IgD-negative memory B cell (primary cell): ENCODE results near the gene ATP5F1A. TPM values are rescaled to one million over a fixed set of nuclear protein-coding genes. Genes with fewer than 3 reads are reported as not detected.
A peak's percentile ranks its signal among the peaks of the same experiment; 100 is the strongest.
"Not testable (repeated sequence)": the region's sequence is repeated elsewhere in the genome, so short reads cannot be mapped to it uniquely, and the experiment has no call there.

ENCODE experiments used
- H3K27ac Mint-ChIP-seq, 3 donors: one replicate each; pipeline ENCODE4 v1.8.0; 2020 to 2022; ENCODE audit warnings: mild to moderate bottlenecking in 3 of 3, mixed read lengths in 3 of 3, moderate library complexity in 1 of 3
- H3K27me3 Mint-ChIP-seq: one replicate; pipeline ENCODE4 v1.8.0; 2021; ENCODE audit warnings: mixed read lengths
- H3K36me3 Mint-ChIP-seq: one replicate; pipeline ENCODE4 v1.8.0; 2020; ENCODE audit warnings: mild to moderate bottlenecking, mixed read lengths
- H3K4me1 Mint-ChIP-seq, 3 donors: one replicate each; pipeline ENCODE4 v1.8.0; 2020 to 2022; ENCODE audit warnings: mixed read lengths in 3 of 3, mild to moderate bottlenecking in 1 of 3
- H3K4me3 Mint-ChIP-seq, 4 donors: one replicate each; pipeline ENCODE4 v1.8.0; 2020 to 2022; ENCODE audit warnings: mild to moderate bottlenecking in 4 of 4, mixed read lengths in 4 of 4, moderate library complexity in 3 of 4
- H3K9me3 Mint-ChIP-seq, 3 donors: one replicate each; pipeline ENCODE4 v1.8.0; 2020 to 2021; ENCODE audit warnings: mixed read lengths in 3 of 3, mild to moderate bottlenecking in 1 of 3
- polyA plus RNA-seq: library from polyadenylated mRNA; unstranded; fragments of 300-500 nt; fragmentation: Illumina TruSeq; gene quantifications from one replicate; pipeline ENCODE4 v1.2.3, GENCODE V29; 2021

ATP5F1A gene
- polyA plus RNA-seq, 1 donor from 2014 or later = 418 TPM

- H3K9me3 Mint-ChIP-seq = no peaks in the 10 kb centered on the region
- peaks cover 15% of the 10 kb centered on the region for H3K27me3 Mint-ChIP-seq
- H3K4me1 Mint-ChIP-seq = peaks cover 3 to 10% (median 5%) of the 10 kb centered on the region in 3 donors
- peak overlapping the region in 1 of 4 donors; percentile 44 for H3K4me3 Mint-ChIP-seq
- H3K27ac Mint-ChIP-seq = no peak overlapping the region
- no peaks in the 10 kb centered on the region for H3K36me3 Mint-ChIP-seq
Measured at GRCh38 chr18:46068763-46069162, 29.3 kb downstream of the ATP5F1A start.

- no peak overlapping the region for H3K4me3 Mint-ChIP-seq
- H3K4me1 Mint-ChIP-seq = peaks cover 2 to 5% (median 3%) of the 10 kb centered on the region in 3 donors
- H3K36me3 Mint-ChIP-seq = no peaks in the 10 kb centered on the region
- H3K9me3 Mint-ChIP-seq = no peaks in the 10 kb centered on the region
- H3K27ac Mint-ChIP-seq = no peak overlapping the region
- H3K27me3 Mint-ChIP-seq = peaks cover 11% of the 10 kb centered on the region
Measured at GRCh38 chr18:46067438-46068007, 30.6 kb downstream of the ATP5F1A start.

GRCh38 chr18:46062781-46063180, 35.3 kb downstream of the ATP5F1A start:
- Mint-ChIP-seq H3K9me3 (no peaks in the 10 kb centered on the region), H3K4me3 (no peak overlapping the region), H3K27me3 (peaks cover 10% of the 10 kb centered on the region), H3K36me3 (no peaks in the 10 kb centered on the region), H3K4me1 (no peaks in the 10 kb centered on the region), H3K27ac (no peak overlapping the region)

DNA sequence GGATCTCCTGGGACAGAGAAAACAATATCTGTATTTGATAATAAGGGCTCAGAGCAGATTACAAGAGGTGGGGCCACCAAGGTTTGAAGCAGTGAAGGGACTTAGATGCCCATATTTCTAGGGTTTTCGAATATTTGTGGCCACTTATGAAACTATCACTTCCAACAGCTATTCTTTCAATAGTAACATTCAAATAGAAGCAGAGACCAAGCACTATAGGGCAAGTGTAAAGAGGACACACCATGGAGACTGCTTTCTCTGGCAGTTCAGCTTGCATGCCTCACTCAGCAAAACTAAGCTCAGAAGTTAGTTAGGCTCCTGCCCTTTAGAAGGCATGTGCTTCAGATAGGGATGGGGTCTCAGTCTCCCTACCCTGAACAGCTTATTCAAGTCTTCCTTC, 36.3 kb downstream of the ATP5F1A start:
- H3K27ac Mint-ChIP-seq = no peak overlapping the region
- no peak overlapping the region for H3K4me3 Mint-ChIP-seq
- H3K27me3 Mint-ChIP-seq = peaks cover 10% of the 10 kb centered on the region
- no peaks in the 10 kb centered on the region for H3K36me3 Mint-ChIP-seq
- no peaks in the 10 kb centered on the region for H3K4me1 Mint-ChIP-seq
- no peaks in the 10 kb centered on the region for H3K9me3 Mint-ChIP-seq

- H3K36me3 Mint-ChIP-seq = no peaks in the 10 kb centered on the region
- H3K9me3 Mint-ChIP-seq = no peaks in the 10 kb centered on the region
- H3K27ac Mint-ChIP-seq = no peak overlapping the region
- H3K27me3 Mint-ChIP-seq = peaks cover 10% of the 10 kb centered on the region
- H3K4me1 Mint-ChIP-seq = no peaks in the 10 kb centered on the region
- H3K4me3 Mint-ChIP-seq = no peak overlapping the region
Measured at GRCh38 chr18:46061387-46061786, 36.7 kb downstream of the ATP5F1A start.

DNA sequence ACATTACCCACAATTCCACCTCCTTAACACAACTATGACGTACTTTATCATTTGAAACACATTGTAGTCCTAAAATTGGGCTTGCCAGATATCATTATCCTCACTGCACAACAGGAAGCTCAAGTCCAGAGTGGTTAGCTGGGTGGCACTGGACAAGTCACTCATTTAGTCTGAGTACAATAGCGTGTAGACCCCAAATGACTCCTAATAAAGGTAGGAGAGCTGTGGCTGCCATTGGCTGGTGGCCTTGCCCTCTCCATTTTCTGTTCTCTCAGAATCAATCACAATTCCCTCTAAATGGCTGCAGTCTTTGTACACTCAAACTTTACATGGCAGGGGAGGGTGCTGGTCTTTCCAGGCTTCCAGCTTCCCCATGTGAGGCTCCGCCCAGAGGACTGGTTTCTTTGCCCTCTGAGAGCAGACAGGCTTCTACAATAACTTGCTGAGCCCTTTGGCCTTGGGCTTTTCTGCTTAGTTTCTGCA, 37.7 kb downstream of the ATP5F1A start:
- Mint-ChIP-seq H3K27me3 (peaks cover 12% of the 10 kb centered on the region), H3K27ac (no peak overlapping the region), H3K9me3 (no peaks in the 10 kb centered on the region), H3K4me3 (no peak overlapping the region), H3K36me3 (no peaks in the 10 kb centered on the region), H3K4me1 (no peaks in the 10 kb centered on the region)

DNA sequence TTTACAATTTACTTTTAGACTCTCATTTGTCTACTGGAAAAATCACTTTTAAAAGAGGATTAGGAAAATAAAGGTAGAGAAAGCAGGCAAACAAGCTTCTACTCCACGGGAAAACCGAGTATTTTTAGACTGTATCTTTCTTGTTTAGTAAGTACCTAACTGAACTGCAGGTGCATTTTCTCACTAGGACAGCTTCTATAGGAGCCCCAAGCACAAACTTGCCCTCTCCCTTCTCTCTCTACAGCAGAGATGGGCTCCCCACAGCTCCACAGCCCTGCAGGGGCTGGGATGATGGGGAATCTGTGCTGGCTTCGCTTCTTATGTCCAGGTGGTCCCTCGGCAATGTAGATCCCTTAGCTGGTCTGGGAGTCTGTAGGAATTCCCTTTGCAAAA, 42.3 kb downstream of the ATP5F1A start:
- peaks cover 6% of the 10 kb centered on the region for H3K36me3 Mint-ChIP-seq
- no peak overlapping the region for H3K4me3 Mint-ChIP-seq
- no peak overlapping the region for H3K27ac Mint-ChIP-seq
- no peaks in the 10 kb centered on the region for H3K9me3 Mint-ChIP-seq
- H3K27me3 Mint-ChIP-seq = peaks cover 6% of the 10 kb centered on the region
- no peaks in the 10 kb centered on the region for H3K4me1 Mint-ChIP-seq

GRCh38 chr18:46054956-46055837, 42.9 kb downstream of the ATP5F1A start:
- Mint-ChIP-seq H3K27me3 (peaks cover 3% of the 10 kb centered on the region), H3K4me1 (no peaks in the 10 kb centered on the region), H3K36me3 (peaks cover 6% of the 10 kb centered on the region), H3K9me3 (no peaks in the 10 kb centered on the region), H3K27ac (no peak overlapping the region), H3K4me3 (no peak overlapping the region)

DNA sequence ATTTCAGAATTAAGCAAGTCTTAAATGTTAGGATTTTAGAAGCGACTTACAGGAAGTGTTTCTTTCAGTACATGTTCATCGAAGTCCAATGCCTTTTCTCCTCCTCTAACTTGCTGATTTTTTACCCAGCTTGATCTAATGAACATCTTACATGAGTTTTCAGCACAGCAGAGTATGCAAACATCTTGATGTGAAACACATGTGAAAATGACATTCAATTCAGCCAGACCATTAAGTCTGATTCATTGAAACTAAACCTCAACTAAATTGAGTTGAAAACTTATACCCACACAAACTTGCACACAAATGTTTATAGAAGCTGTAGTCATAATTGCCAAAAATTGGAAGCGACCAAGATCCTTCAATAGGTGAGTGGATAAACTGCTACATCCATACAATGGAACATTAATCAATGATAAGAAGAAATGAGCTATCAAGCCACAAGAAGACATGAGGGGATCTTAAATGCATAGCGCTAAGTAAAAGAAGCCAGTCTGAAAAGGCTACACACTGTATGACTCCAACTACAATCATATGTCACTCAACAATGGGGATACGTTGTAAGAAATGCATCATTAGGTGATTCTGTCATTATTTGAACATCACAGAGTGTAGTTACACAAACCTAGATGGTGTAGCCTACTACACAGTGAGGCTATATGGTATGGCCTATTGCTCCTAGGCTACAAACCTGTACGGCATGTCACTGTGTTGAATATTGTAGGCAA, 44.6 kb downstream of the ATP5F1A start:
- H3K4me1 Mint-ChIP-seq = no peaks in the 10 kb centered on the region
- H3K4me3 Mint-ChIP-seq = no peak overlapping the region
- H3K27ac Mint-ChIP-seq = peak overlapping the region in 1 of 3 donors; percentile 53
- H3K27me3 Mint-ChIP-seq = peaks cover 3% of the 10 kb centered on the region
- H3K36me3 Mint-ChIP-seq = peaks cover 6% of the 10 kb centered on the region
- no peaks in the 10 kb centered on the region for H3K9me3 Mint-ChIP-seq

GRCh38 chr18:46051731-46052461, 46.2 kb downstream of the ATP5F1A start:
- Mint-ChIP-seq H3K4me3 (peak overlapping the region in 1 of 4 donors; percentile 28), H3K36me3 (peaks cover 6% of the 10 kb centered on the region), H3K9me3 (no peaks in the 10 kb centered on the region), H3K4me1 (no peaks in the 10 kb centered on the region), H3K27me3 (peaks cover 2% of the 10 kb centered on the region), H3K27ac (no peak overlapping the region)

DNA sequence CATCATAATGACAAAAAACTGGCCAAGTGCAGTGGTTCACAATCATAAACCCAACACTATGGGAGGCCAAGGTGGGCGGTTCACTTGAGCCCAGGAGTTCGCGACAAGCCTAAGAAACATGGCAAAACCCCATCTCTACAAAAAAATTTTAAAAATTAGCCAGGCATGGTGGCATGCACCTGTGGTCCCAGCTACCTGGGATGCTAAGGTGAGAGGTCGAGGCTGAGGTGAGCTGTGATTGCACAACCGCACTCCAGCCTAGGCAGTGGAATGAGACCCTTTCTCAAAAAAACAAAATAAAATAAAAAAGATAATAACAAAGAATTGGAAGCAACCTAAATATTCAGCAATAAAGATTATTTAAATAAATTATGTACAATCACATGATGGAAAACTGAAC, 47.8 kb downstream of the ATP5F1A start:
- no peak overlapping the region for H3K4me3 Mint-ChIP-seq
- no peaks in the 10 kb centered on the region for H3K4me1 Mint-ChIP-seq
- peaks cover 6% of the 10 kb centered on the region for H3K36me3 Mint-ChIP-seq
- no peaks in the 10 kb centered on the region for H3K9me3 Mint-ChIP-seq
- H3K27ac Mint-ChIP-seq = no peak overlapping the region
- H3K27me3 Mint-ChIP-seq = no peaks in the 10 kb centered on the region

GRCh38 chr18:46048641-46049040, 49.5 kb downstream of the ATP5F1A start:
- H3K36me3 Mint-ChIP-seq = peaks cover 3% of the 10 kb centered on the region
- no peak overlapping the region for H3K4me3 Mint-ChIP-seq
- peaks cover 0 to 2% (median 0%) of the 10 kb centered on the region in 3 donors for H3K9me3 Mint-ChIP-seq
- H3K4me1 Mint-ChIP-seq = no peaks in the 10 kb centered on the region
- no peaks in the 10 kb centered on the region for H3K27me3 Mint-ChIP-seq
- no peak overlapping the region for H3K27ac Mint-ChIP-seq

DNA sequence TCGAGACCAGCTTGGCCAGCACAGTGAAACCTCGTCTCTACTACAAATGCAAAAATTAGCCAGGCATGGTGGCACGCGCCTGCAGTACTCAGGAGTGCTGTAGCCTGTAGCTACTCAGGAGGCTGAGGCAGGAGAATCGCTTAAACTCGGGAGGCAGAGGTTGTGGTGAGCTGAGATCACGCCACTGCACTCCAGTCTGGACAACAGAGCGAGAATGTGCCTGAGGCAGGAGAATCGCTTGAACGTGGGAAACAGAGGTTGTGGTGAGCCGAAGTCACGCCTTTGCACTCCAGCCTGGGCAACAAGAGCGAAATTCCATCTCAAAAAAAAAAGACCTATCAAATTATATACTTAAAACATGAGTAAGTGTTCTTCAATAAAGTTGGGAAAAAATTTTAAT, 50.7 kb downstream of the ATP5F1A start:
- not testable (repeated sequence) for H3K27ac Mint-ChIP-seq, H3K4me3 Mint-ChIP-seq, H3K4me1 Mint-ChIP-seq, H3K9me3 Mint-ChIP-seq, H3K36me3 Mint-ChIP-seq, H3K27me3 Mint-ChIP-seq

- H3K4me3 Mint-ChIP-seq = no peak overlapping the region
- no peak overlapping the region for H3K27ac Mint-ChIP-seq
- H3K27me3 Mint-ChIP-seq = peaks cover 3% of the 10 kb centered on the region
- no peaks in the 10 kb centered on the region for H3K36me3 Mint-ChIP-seq
- H3K9me3 Mint-ChIP-seq = peaks cover 0 to 2% (median 0%) of the 10 kb centered on the region in 3 donors
- peaks cover 0 to 2% (median 0%) of the 10 kb centered on the region in 3 donors for H3K4me1 Mint-ChIP-seq
Measured at GRCh38 chr18:46046688-46047087, 51.4 kb downstream of the ATP5F1A start.

DNA sequence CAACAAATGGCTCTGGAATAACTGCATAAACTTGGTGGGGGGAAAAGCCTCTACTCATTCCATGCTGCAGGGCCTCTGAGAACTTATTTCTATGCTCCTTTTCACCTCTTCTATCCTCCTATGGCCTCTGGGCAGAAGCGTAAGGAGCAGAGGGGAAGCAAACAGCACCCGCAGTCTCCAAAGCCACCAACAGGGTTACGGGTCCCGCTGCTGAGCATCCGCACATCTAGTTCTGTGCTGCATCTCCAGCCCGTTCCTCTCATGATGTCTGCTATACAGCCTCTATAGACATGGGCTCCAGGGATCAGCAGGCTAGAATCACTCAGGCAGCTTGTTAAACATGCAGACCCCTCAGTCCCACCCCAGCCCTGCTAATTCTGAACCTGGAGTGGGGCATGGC, 52.0 kb downstream of the ATP5F1A start:
- H3K36me3 Mint-ChIP-seq = no peaks in the 10 kb centered on the region
- H3K4me1 Mint-ChIP-seq = peaks cover 0 to 2% (median 0%) of the 10 kb centered on the region in 3 donors
- peaks cover 3% of the 10 kb centered on the region for H3K27me3 Mint-ChIP-seq
- H3K4me3 Mint-ChIP-seq = no peak overlapping the region
- no peak overlapping the region for H3K27ac Mint-ChIP-seq
- H3K9me3 Mint-ChIP-seq = peaks cover 0 to 2% (median 0%) of the 10 kb centered on the region in 3 donors
